OCI-LY7 (cell line): ENCODE results near the gene TANC1.

Source experiments
- CTCF ChIP-seq: fragments of 200-600 bp; sonication (generic); conservative IDR thresholded peaks from 2 replicates; pipeline ENCODE4 v1.5.1; 2014; ENCODE audit warnings: mild to moderate bottlenecking, antibody characterized with exemption, low read length, moderate library complexity, mixed read lengths
- EZH2phosphoT487 ChIP-seq: fragments of 200-600 bp; sonication (generic); IDR thresholded peaks from 2 replicates; pipeline ENCODE4 v1.6.1; 2018; ENCODE audit warnings: low read depth, borderline replicate concordance, mild to moderate bottlenecking, mixed run types, antibody characterized with exemption, low read length, moderate library complexity, mixed read lengths

DNA sequence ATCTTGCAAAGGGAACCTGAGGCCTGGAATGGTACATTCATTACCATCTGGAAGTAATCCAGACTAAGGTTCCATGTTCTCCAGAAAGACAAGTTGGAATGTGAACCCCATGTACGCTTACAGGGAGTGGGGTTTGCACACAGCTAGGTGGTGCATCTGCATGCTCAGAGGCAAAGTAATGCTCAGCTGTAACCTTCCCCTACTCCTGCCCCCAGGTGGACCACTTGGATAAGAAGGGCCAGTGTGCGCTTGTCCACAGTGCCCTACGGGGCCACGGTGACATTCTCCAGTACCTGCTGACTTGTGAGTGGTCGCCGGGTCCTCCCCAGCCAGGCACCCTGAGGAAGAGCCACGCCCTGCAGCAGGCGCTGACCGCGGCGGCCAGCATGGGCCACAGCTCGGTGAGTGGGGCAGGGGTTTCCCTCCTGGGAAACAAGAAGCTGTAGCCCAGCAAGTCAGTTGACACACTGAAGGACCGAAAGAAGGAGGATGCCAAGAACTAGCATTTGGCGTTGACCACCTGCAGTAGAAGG lies 228.0 kb downstream of the TANC1 start:
- TF ChIP-seq CTCF = no peak
- TF ChIP-seq EZH2phosphoT487 = no peak
